ENCODE data around the gene ZNF764. TPM values are rescaled to one million over a fixed set of nuclear protein-coding genes. Genes with fewer than 3 reads are reported as not detected.

ZNF764 gene
- total RNA-seq, 2 donors from 2014 or later = 19.5 to 21.4 TPM

DNA sequence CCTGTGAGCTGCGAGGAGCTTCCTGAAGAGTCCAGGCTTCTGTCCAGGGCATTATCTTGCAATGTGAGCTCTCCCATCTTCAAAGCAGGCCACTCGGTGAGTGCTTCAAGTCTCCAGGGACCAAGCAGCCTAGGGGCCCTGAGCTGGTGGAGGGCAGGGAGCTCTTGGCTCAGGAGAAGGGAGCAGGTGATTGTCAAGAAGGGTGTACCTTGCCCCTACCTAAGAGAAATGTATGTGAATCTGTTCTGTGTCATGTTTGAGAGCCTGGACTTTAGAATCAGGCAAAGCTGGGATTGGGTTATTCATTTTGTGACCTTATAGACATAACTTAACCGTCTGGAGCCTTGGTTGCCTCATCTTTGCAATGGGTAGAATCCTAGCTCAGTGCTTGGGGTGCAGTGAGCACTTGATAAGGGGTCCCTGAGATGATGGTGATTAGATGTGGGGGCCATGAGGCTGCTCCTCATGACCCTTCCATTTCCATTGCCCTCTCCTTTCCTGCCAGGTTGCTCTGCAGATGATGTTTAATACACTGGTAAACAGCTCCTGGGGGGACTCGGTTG lies 47.7 kb downstream of the ZNF764 start:
- Mint-ChIP-seq H3K27me3 (no peaks in the 10 kb centered on the region), H3K4me3 (no peak overlapping the region)
- no peak for ATAC-seq

DNA sequence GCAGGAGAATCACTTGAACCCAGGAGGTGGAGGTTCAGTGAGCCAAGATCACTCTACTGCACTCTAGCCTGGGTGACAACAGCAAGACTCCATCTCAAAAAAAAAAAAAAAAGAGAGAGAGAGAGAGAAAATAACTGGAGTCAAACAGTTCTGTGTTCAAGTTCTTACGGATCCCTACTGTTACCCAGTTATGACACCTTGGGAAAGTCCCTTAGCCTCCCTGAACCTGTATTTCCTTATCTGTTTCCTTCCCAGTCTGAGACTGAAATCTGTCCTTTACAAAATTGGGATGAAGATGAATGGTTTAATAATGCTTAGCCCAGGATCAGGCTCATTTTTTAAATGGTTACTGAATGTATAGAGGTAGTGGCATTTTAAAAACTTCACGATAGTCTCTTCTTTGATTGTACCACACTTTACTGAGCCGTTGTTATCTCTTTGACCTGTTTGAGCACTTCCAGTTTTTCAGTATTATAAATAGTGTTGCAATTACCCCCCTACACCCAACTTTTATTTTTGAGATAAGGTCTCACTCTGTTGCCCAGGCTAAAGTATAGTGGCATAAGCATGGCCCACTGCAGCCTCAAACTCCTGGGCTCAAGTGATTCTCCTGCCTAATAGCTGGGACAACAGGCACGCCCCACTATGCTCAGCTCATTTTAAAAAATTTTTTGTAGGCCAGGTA lies 49.0 kb downstream of the ZNF764 start:
- peak overlapping the region; percentile 66 for H3K27ac Mint-ChIP-seq
- H3K36me3 Mint-ChIP-seq (ENCODE audit: low read depth) = peaks cover 9% of the 10 kb centered on the region
- DNase-seq (no peak), ATAC-seq (no peak)
- no peak overlapping the region for H3K4me3 Mint-ChIP-seq
- H3K27me3 Mint-ChIP-seq = no peaks in the 10 kb centered on the region
- H3K4me1 Mint-ChIP-seq = peaks cover 9% of the 10 kb centered on the region
- no peaks in the 10 kb centered on the region for H3K9me3 ChIP-seq (ENCODE audit: control insufficient read depth, low read length, poor library complexity, severe bottlenecking)

More for the DNA sequence above, 47.7 kb downstream of the ZNF764 start:
- Mint-ChIP-seq H3K27ac (no peak overlapping the region), H3K36me3 (ENCODE audit: low read depth) (peaks cover 9% of the 10 kb centered on the region), H3K4me1 (peaks cover 12% of the 10 kb centered on the region)
- no peaks in the 10 kb centered on the region for H3K9me3 ChIP-seq (ENCODE audit: control insufficient read depth, low read length, poor library complexity, severe bottlenecking)
- DNase-seq = no peak

Other genes with a start within 250 kb of the ZNF764 start
- gene CD2BP2, start 203.1 kb downstream of the ZNF764 start, total RNA-seq = 10 to 100 TPM; 35.5 to 44.8 TPM
- gene TBC1D10B, start 187.9 kb downstream of the ZNF764 start, total RNA-seq = 10 to 100 TPM; 27.4 to 28.8 TPM
- 1 to 10 TPM in 1 of 2 donors, not detected in 1; 1.8 TPM for gene MYL11, start 183.6 kb downstream of the ZNF764 start, total RNA-seq
- 100 to 1,000 TPM; 192 to 220 TPM for gene SEPTIN1, start 175.8 kb downstream of the ZNF764 start, total RNA-seq
- gene ZNF48, start 163.0 kb downstream of the ZNF764 start, total RNA-seq = 1 to 10 TPM; 6.2 to 6.7 TPM
- gene ZNF771, start 150.8 kb downstream of the ZNF764 start, total RNA-seq = 1 to 10 TPM; 1.4 to 1.5 TPM
- gene DCTPP1, start 128.3 kb downstream of the ZNF764 start, total RNA-seq = 10 to 100 TPM; 17.4 to 19.2 TPM
- gene SEPHS2, start 112.5 kb downstream of the ZNF764 start, total RNA-seq = 10 to 100 TPM; 18.3 to 21.4 TPM
- gene ITGAL, start 85.6 kb downstream of the ZNF764 start, total RNA-seq = 100 to 1,000 TPM; 322 to 338 TPM
- 1 to 10 TPM; 5.1 to 5.3 TPM for gene ZNF768, start 31.8 kb downstream of the ZNF764 start, total RNA-seq
- 1 to 10 TPM; 7.6 TPM for gene ZNF747, start 23.5 kb downstream of the ZNF764 start, total RNA-seq
- 10 to 100 TPM; 11.4 to 14.0 TPM for gene ZNF688, start 13.3 kb upstream of the ZNF764 start, total RNA-seq
- gene ZNF785, start 27.3 kb upstream of the ZNF764 start, total RNA-seq = 10 to 100 TPM in 1 of 2 donors, 1 to 10 TPM in 1; 8.5 to 11.7 TPM
- gene ZNF689, start 52.0 kb upstream of the ZNF764 start, total RNA-seq = 10 to 100 TPM in 1 of 2 donors, 1 to 10 TPM in 1; 8.3 to 14.4 TPM
- 10 to 100 TPM; 74.1 to 89.1 TPM for gene PRR14, start 92.6 kb upstream of the ZNF764 start, total RNA-seq
- gene FBRS, start 100.1 kb upstream of the ZNF764 start, total RNA-seq = 100 to 1,000 TPM; 217 to 246 TPM
- gene SRCAP, start 140.8 kb upstream of the ZNF764 start, total RNA-seq = 10 to 100 TPM; 86.9 to 90.5 TPM
- 10 to 100 TPM; 31.6 to 38.1 TPM for gene PHKG2, start 190.1 kb upstream of the ZNF764 start, total RNA-seq
- 1 to 10 TPM; 1.1 to 2.0 TPM for gene CFAP119, start 203.7 kb upstream of the ZNF764 start, total RNA-seq
- gene RNF40, start 203.9 kb upstream of the ZNF764 start, total RNA-seq = 10 to 100 TPM; 57.8 to 64.5 TPM
- 1 to 10 TPM; 1.4 to 1.5 TPM for gene ZNF629, start 228.8 kb upstream of the ZNF764 start, total RNA-seq